ES-I3 (cell line): ENCODE results near the gene CPLX3.

Experiments
- H3K36me3 ChIP-seq: 2 replicates; pipeline ENCODE4 v1.6.1; 2013; ENCODE audit warnings: mild to moderate bottlenecking, low read length, control low read depth, moderate library complexity; ENCODE audit not compliant: insufficient read depth
- H3K4me1 ChIP-seq: 2 replicates; pipeline ENCODE4 v1.6.1; 2013; ENCODE audit warnings: mild to moderate bottlenecking, control low read depth, low read length; ENCODE audit not compliant: insufficient read depth
- H3K9ac ChIP-seq: 2 replicates; pipeline ENCODE4 v1.6.1; 2013; ENCODE audit warnings: low read depth, mild to moderate bottlenecking, low read length, moderate library complexity
- H3K9me3 ChIP-seq: 2 replicates; pipeline ENCODE4 v1.6.1; 2013; ENCODE audit warnings: mild to moderate bottlenecking, low read length, moderate library complexity; ENCODE audit not compliant: control insufficient read depth, insufficient read depth

Gene CPLX3

DNA sequence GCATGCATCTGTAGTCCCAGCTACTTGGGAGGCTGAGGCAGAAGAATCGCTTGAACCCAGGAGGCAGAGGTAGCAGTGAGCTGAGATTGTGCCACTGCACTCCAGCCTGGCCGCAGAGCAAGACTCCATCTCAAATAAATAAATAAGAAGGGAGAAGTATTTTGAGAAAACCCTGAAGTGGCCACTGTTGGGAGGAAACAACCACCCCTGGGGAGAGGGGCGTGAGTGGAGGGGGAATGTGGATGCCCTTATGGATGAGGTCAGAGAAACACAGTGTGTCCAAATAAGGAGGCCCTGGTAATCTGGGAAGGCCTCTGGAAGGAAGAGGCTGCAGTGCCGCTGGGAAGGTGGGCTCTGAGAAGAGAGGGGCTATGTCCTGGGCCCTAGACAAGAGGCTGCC lies 4.2 kb upstream of the CPLX3 start:
- Histone ChIP-seq H3K9ac (no peak overlapping the region), H3K4me1 (peaks cover 25% of the 10 kb centered on the region; the same call in 1 of the 2 replicates), H3K36me3 (no peaks in the 10 kb centered on the region), H3K9me3 (no peaks in the 10 kb centered on the region)

DNA sequence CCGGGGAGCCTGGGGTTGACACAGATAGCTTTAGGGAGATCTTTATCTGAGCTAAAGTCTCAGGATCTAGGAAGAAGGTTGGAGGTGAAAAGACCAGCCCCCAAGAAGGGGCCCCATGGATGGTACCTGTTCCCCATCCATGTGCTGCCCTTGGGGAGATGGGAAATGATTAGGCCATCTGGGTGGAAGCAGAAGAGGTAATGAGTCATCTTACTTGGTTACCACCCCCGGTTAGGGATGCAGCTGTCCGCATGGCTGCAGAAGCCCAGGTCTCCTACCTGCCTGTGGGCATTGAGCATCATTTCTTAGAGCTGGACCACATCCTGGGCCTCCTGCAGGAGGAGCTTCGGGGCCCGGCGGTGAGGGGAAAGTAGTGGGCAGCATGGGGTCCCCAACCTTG lies 3.1 kb upstream of the CPLX3 start:
- Histone ChIP-seq H3K9ac (no peak overlapping the region), H3K4me1 (peaks cover 21% of the 10 kb centered on the region; the same call in 1 of the 2 replicates), H3K9me3 (no peaks in the 10 kb centered on the region), H3K36me3 (no peaks in the 10 kb centered on the region)

DNA sequence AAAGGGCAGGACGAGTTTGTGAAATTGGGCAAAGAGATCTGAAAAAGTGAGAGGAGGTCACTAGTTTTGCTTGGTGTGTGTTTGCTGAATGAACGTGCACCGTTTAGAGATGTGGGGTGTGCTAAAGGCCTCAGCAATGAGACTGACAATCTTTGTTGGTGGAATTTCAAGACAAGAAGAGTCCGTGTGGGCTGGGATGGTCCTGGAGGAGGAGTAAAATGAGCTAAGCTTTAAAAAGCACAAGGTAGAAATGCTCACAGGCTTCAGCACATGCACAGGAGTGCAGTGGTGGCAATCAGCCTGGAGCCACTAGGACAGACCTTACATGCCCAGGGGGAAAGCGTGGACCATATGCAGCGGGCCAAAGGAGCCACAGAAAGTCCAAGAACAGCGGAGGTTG lies 1.5 kb upstream of the CPLX3 start:
- Histone ChIP-seq H3K9ac (no peak overlapping the region), H3K4me1 (peaks cover 13% of the 10 kb centered on the region; the same call in 1 of the 2 replicates), H3K9me3 (no peaks in the 10 kb centered on the region), H3K36me3 (no peaks in the 10 kb centered on the region)

DNA sequence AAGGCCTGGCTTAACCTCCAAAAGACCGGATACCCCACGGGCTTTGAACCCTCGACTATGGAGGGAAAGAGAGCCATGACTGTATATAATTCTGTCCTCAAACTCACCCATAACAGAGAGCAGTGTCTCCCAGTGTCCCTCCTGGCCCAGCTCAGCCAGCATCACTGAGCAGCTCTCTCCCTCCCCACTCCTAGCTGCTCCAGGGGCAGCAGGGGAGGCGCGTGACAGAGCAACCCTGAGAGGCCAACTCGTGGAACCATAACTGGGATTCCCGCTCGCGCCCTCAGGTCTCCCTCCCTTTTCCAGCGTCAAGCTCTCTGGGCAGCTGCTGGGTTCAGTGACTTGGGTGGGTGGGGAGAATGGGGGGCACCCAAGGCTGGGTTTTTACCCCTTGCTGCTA lies 561 bp upstream of the CPLX3 start:
- Histone ChIP-seq H3K9ac (no peak overlapping the region), H3K4me1 (peaks cover 10% of the 10 kb centered on the region; the same call in 1 of the 2 replicates), H3K9me3 (no peaks in the 10 kb centered on the region), H3K36me3 (no peaks in the 10 kb centered on the region)

DNA sequence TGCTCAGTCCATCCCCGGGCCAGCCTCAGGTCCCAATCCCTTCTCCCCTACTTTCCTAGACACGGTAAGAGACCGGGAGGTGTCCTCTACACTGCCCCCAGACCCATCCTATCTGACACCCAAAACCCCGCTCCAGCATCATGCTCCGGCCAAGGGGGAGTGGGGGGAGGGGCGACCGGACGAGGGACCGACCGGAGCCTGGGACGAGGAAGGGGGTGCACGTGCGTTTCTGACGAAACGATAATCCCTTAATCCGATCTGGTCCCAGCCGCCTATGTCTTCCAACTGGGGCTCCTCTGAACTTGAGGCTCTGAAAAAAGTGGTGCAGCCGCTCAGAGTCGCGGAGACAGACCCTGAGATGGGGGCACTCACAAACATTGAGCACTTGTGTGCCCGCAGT lies 494 bp downstream of the CPLX3 start:
- no peaks in the 10 kb centered on the region for H3K36me3 ChIP-seq
- peaks cover under 1% of the 10 kb centered on the region; the same call in 1 of the 2 replicates for H3K4me1 ChIP-seq
- H3K9ac ChIP-seq, result no peak overlapping the region; the same call in 1 of the 2 replicates
- no peaks in the 10 kb centered on the region for H3K9me3 ChIP-seq

DNA sequence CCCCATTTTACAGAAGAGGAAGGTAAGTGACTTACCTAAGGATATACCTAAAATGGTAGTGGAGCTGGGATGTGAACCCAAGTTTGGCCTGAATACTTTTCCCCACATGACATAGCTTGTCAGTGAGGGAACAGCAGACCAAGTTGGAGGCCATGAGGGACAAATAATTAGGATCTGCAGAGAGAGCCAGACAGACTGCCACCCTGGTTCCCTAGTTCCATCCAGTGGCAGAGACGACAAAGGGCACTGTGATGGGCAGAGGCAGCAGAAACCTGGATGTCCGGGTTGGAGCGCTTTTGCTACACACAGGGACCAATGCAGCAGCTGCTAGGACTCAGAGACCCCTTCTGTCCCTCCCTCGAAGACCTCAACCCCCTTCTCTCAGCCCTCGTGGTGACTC lies 1.2 kb downstream of the CPLX3 start:
- Histone ChIP-seq H3K36me3 (no peaks in the 10 kb centered on the region), H3K9ac (no peak overlapping the region), H3K9me3 (no peaks in the 10 kb centered on the region), H3K4me1 (no peaks in the 10 kb centered on the region)

DNA sequence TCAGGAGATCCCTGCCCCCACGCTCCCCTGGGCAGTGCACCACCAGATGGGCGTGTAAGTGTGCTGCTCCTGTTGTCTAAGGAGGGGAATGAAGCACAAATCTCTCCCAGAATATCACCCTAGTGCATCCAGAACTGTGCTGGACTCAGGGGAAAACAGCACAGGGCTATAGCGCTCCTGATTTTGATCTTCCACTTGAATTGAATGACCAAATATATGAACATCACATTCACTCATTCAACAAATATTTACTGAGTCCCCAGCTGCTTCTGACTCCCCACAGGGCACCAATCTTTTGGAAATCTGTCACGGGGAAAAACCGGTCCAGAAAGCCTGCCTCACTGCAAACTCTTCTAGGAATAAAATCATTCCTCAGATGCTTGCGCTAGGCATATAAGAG lies 2.4 kb downstream of the CPLX3 start:
- H3K9me3 ChIP-seq, result no peaks in the 10 kb centered on the region
- H3K4me1 ChIP-seq, result no peaks in the 10 kb centered on the region
- no peak overlapping the region for H3K9ac ChIP-seq
- H3K36me3 ChIP-seq, result no peaks in the 10 kb centered on the region

DNA sequence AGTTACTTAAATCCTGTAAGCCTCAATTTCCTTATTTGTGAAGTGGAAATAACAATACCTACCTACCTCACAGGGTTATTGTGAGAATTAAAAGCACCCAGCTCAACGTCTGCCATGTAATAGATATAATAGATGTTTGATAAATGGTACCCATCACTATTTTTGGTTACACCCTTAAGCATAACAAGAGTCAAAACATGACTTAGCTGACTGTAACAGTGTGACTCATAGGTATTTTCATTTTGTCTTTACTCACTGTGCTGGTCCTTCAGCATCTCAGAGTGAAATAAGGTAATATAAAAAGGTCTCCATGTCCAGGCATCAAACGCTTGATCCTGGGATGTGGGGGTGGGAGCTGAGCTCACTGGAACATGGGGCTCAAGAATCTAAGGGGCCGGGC lies 3.1 kb downstream of the CPLX3 start:
- Histone ChIP-seq H3K9me3 (no peaks in the 10 kb centered on the region), H3K36me3 (no peaks in the 10 kb centered on the region), H3K4me1 (no peaks in the 10 kb centered on the region), H3K9ac (no peak overlapping the region)

DNA sequence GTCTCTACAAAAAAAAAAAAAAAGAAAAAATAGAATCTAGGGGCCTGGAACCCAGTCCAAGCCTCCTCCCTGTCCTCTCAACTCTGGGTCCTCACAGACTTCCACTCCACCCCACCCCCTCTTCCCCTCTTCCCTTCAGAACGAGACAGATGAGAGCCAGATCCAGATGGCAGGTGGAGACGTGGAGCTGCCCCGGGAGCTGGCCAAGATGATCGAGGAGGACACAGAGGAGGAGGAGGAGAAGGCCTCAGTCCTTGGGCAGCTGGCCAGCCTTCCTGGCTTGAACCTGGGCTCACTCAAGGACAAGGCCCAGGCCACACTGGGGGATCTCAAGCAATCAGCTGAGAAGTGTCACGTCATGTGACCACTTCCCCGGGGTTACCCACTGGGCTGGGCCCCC lies 3.6 kb downstream of the CPLX3 start:
- no peak overlapping the region for H3K9ac ChIP-seq

DNA sequence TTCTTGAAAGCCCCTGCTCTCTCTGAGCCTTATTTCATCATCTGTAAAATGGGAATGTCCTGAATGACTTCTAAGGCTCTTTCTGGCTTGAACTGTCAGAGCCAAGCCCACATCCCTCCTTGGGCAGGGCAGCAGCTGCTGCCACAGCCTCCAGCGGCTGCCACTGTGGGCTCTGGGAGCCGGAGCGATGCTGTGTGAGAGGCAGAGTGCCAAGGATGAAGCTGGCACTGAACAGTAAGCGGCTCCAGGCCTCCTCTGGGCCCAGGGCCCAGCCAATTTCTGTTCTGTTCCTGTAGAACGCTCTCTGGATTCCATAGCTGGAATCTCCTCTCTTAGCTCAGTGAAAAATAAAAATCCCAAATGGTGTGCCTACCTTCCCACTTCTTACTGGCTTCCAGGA lies 4.4 kb downstream of the CPLX3 start:
- Histone ChIP-seq H3K9ac (no peak overlapping the region), H3K4me1 (no peaks in the 10 kb centered on the region), H3K36me3 (no peaks in the 10 kb centered on the region), H3K9me3 (no peaks in the 10 kb centered on the region)

More for the DNA sequence above, 3.6 kb downstream of the CPLX3 start:
- H3K9me3 ChIP-seq, result no peaks in the 10 kb centered on the region
- no peaks in the 10 kb centered on the region for H3K4me1 ChIP-seq
- no peaks in the 10 kb centered on the region for H3K36me3 ChIP-seq

DNA sequence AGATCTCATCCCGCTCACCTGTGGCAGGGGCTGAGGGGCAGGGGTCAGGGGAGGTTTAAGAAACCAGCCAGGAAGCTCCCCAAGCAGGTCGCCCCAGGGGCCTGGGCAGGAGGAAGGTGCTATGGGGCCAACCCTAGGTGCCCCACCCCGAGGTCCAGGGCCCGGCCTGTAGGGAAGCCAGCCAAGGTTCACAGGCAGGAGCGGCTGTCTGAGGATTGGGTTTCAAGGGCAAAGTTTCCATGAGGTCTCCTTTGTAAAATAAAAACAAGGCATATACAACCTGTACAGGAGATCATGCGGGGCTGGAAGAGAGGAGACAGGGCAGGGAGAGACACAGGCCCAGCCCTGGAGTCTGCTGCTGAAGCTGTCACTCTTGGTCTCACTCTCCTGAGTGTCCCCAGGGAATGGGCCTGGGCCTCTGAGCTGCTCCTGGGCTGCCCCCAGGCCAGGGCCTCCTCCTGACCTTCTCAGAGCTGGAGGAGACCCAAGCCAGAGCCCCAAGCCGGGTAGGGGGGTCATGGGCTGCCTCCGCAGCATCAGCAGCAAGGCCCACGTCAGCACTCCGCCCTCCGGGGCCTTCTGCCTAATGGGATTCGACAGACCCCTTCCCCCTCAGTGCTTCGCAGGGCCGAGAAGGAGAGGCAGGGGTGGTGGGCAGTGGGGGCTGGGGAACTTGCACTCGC lies 5.5 kb downstream of the CPLX3 start:
- no peaks in the 10 kb centered on the region for H3K9me3 ChIP-seq
- no peaks in the 10 kb centered on the region for H3K4me1 ChIP-seq
- H3K9ac ChIP-seq, result no peak overlapping the region
- no peaks in the 10 kb centered on the region for H3K36me3 ChIP-seq

DNA sequence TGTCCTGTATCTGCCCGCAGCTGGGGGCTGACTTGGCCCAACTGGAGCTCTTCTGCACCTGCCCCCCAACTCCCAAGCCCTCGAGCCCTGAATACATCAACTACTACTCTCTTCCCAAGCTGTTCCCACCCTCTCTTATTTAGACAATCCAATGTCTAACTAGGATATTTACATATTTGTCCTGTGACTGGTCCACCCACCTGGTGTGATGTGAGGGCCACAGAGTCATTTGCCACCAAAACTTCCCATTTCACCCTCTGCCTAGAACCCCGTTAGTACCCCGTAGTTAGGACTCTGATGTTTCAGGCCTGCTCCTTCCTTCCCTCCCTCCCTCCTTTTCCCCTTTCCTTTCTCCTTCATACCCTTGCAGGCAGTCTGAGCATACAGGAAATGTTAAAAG lies 6.4 kb downstream of the CPLX3 start:
- Histone ChIP-seq H3K9me3 (no peaks in the 10 kb centered on the region), H3K4me1 (no peaks in the 10 kb centered on the region), H3K36me3 (no peaks in the 10 kb centered on the region), H3K9ac (no peak overlapping the region)

DNA sequence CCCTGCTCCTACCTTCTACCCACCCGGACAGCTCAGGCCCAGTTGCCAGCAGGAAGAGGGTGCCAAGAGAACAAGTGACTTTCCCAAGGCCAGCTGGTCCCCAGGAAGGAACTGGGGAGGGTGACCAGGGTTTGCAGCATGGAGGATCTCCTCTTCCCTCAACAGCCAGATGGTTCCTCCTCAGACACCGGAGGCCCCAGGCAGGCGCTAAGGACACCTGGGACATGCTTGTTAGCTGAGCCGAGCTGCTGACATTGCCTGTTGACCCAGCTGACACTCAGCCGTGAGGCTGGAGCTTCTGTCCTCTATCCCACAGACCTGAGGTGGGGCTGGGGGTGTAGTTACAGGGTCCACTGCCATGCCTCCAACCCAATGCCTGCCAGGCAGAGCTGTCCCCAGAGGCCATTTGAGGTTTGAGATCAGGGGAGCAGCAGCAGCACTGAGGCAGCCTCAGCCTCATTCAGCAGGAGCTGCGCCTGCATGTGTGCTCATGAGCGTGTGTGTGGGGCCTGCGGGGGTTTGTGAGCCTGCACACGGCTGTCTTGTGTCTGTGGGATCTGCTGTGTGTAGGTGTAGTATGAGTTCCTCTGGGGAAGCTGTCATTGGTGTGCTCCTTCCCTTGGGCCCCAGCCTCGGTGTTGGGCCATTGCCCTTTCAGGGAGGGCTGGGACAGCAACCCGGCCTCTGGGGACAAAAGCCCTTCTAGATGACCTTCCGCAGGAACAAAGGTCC lies 7.1 kb downstream of the CPLX3 start:
- Histone ChIP-seq H3K36me3 (no peaks in the 10 kb centered on the region), H3K4me1 (no peaks in the 10 kb centered on the region), H3K9ac (no peak overlapping the region), H3K9me3 (no peaks in the 10 kb centered on the region)

DNA sequence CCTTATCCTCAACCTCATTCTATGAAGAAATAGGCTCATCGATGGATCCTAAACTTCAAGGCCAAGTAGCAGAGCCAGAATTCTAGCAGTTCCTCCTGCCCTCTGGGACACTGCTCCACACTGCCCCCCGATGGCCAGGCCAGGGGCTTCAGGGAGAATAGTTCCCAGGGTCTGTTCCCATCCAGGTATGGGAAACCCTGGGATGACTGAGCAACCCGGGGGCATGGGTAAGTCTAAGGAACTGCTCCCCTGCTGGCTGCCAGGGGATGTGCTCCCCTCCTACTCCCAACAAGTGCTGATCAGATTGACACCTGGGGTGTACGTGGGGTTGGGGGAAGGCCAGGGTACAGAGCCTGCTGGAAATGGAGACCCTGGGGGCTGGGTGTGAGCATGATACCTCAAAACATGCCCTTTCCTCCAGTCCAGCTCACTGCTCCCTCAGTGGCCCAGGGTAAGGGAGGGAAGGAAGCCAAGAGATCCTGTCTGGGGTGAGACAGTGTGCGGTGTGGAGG lies 8.9 kb downstream of the CPLX3 start:
- Histone ChIP-seq H3K9me3 (no peaks in the 10 kb centered on the region), H3K9ac (no peak overlapping the region), H3K4me1 (no peaks in the 10 kb centered on the region), H3K36me3 (no peaks in the 10 kb centered on the region)

DNA sequence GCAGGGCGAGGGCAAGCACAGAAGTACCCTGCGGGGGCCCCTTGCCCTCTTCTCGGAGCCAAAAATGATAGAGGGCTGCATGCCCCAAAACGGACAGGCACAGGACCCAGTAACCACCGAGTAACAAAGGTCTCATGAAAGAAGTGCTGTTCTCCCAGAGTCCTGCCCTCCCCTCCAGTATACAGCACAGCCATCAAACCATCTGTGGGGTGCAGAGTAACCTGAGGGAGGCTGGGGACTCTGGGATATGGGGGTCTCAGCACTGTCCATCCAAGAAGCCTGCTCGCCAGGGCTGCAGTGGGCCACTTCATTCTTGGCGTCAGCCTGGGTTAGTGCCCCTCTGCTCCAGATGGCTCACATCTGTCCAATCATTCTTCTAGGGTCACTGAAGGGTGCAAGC lies 10.4 kb downstream of the CPLX3 start:
- no peak overlapping the region for H3K9ac ChIP-seq
- H3K4me1 ChIP-seq, result no peaks in the 10 kb centered on the region
- no peaks in the 10 kb centered on the region for H3K36me3 ChIP-seq
- H3K9me3 ChIP-seq, result no peaks in the 10 kb centered on the region
